CMK (cell line): ENCODE results near the gene KRT6C.
"Not testable (repeated sequence)": the region's sequence is repeated elsewhere in the genome, so short reads cannot be mapped to it uniquely, and the experiment has no call there.

ENCODE experiments used
- DNase-seq: peaks from one replicate; pipeline ENCODE4 v3.0.0-alpha.2; 2010; ENCODE audit warnings: low read depth

The KRT6C gene

GRCh38 chr12:52455821-52456220 is 17.8 kb downstream of the KRT6C start:
- DNase-seq: no peak

DNA sequence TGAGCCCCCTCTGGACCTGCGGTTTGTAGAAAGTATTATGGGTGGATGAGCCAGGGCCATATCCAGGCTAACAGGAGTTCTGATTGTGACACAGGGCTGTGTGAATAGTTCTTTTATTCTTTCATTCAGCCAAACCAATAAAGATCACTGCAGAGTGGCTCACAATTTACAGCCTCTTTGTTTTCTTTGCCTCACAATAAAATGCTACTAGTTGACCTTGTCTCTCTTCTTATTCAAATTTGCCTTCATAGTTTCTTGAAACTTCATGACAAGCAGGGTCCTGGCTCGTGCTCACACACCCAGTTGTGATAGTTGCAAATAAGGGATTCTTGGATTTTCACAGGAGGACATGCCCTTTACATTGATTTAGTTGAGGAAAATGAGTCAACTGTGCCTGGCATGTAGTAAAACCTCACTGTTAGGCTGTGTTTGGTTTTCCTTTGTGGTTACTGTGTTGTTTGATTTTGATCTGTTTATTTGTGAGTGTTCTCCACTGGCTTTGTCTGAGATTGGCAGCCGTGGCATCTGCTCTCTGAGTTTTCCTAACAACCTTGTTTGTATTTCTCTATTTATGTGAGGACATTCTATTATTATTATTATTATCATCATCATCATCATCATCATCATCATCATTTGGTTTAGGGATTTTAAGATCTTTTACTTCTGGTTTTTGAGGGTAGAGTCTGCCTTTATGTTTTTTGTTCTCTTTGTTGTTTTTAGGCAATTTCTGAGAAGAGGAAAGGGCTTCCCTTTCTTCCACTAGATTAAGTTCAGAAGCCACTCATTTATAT is 19.0 kb downstream of the KRT6C start:
- DNase-seq: no peak

- DNase-seq: no peak
These were observed 21.5 kb downstream of the KRT6C start, which contains the start of gene KRT6B for GRCh38 chr12:52452101-52452500. Gene KRT6B, minus strand, starts transcription at chr12:52452146. Its CDS starts 68 bp downstream, at chr12:52452078.

DNA sequence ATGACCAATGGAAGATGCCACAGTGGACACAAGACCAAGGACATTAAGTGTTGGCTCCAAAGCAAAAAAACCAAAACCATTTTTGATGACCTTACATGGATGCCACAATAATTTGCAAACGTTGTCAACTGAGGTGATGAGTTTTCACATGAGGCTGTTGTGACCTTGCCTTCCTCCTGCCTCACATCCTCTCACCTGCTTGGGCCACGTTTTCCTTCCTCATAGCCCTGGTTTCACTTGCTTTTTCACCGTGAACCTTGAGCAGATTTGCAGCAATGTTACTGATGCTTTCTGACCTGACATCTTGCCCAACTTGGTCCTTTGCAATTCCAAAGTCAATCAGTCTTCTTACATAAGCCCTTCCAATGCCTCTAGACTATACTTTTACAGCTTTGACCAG is 25.4 kb downstream of the KRT6C start:
- DNase-seq: no peak

DNA sequence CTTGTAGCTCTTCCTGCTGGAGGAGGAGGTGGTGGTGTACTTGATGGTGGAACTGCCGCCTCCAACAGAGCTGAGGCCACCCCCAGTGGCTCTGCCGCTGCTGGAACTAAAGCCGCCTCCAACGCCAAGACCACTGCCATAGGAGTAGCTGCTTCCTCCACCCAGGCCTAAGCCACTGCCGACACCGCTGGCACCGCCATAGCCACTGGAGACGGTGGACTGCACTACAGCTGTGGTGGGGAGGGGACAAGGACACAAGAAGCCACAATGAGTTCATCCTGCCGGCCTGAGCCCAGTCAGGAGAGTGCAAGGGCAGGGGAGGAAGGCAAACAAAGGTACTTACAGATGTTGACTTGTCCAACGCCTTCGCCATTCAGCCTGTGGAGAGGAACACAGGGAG is 26.4 kb downstream of the KRT6C start:
- DNase-seq: not testable (repeated sequence)

- peak; percentile 15 for DNase-seq
These were observed 27.1 kb downstream of the KRT6C start for GRCh38 chr12:52446367-52447045.

GRCh38 chr12:52445876-52446275 is 27.7 kb downstream of the KRT6C start:
- DNase-seq: no peak

- no peak for DNase-seq
These were observed 28.7 kb downstream of the KRT6C start for GRCh38 chr12:52444647-52445595.

DNA sequence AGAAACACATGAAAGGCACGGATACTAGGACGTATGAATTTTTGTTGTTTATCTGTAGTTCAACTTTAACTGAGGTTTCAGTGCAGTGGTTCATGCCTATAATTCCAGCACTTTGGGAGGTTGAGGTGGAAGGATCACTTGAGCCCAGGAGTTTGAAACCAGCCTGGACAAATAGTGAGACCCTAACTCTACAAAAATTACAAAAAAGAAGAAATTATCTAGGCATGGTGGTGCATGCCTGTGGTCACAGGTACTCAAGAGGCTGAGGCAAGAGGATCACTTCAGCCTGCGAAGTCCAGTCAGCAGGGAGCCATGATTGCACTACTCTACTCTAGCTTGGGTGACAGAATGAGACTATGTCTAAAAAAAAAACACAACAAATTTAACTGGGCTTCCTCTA is 29.6 kb downstream of the KRT6C start:
- DNase-seq: no peak

GRCh38 chr12:52442600-52443061 is 31.0 kb downstream of the KRT6C start:
- no peak for DNase-seq

GRCh38 chr12:52441320-52441911 is 32.2 kb downstream of the KRT6C start:
- no peak for DNase-seq

DNA sequence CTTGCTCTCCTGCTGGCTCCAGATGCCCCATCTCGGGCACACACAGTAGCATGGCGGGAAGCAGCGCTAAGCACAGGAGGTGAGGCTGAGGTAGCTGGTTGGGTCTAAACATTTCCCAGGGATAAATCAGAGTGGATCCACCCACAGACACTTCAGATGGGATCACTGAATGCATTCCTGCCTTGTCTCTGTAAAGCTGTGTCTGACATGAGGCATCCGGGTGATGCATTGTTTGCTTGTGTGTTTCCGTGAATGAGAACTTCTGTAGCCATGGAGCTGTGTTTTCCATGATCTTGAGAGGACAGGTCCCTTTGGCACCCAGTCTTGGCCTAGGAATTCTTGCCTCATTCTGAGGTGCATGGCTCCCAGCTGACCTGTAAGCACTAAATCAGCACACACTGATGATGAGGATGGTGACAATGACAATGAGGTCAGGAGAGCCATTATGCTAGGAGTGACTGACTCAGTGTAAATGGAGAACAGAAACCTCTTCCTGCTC is 32.7 kb downstream of the KRT6C start:
- no peak for DNase-seq

DNA sequence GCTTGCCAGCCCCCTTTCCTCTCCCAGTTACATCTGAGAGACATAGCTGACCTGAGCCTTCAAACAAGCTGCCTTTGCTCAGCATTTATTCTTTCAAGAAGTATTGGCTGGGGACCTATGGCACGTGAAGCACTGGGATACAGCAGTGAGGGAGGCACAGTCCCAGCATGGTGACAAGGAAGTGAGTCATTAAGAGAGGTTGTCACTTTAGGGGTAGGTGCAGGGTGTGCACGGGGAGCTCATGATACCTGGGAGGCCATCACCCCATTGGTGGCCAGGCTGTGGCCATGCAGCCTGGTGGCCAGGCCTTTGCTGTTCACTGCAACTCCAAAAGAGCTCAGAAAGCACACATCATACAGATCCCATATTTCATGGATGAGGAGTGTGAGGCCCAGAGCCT is 33.8 kb downstream of the KRT6C start:
- no peak for DNase-seq

- DNase-seq: no peak
These were observed 34.2 kb downstream of the KRT6C start for GRCh38 chr12:52439420-52439819.

DNA sequence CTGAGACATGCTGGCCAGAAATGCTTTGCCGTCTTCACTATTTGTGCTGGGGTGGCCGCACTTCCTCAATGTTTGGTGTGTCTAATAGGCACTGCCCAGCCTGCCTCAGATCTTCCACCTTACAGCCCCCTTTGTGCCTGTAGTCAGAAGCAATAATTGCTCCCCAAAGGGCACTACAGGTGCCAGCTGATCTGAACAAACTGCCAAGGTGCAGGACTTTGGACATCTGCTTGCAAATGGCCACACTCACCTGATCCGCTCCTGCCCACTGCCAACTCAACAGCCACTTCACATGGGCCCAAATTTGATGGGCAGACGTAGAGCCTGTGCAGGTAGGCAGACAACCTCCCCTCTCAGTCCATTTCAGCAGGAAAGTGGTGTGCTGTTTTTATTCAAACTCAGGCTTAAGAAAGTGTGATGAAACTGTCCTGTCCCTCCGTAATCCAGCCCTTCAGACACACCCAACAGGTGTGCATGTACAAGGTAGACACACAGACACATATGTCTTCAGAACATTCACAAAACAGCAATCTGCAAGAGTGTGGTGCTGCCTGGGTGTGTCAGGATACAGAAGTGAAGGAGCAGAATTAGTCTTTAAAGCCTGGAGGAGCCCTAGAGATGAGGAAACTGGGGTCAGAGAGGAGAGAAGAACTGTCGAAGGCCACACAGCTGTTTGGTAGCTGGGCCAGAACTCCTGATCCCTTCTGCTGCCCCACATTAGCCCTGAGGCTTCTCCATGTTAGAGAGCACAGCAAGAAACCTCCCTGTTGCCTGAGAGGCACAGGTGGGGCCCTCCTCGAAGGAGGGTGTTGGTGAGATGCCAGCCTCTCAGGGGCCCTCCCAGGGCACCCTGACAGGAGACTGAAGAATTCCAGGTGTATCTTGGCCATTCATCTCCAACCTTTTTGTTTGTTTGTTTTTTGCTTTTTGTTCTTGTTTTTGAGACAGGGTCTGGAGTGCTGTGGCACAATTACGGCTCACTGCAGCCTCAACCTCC is 35.0 kb downstream of the KRT6C start:
- no peak for DNase-seq

GRCh38 chr12:52437508-52437907 is 36.1 kb downstream of the KRT6C start:
- DNase-seq: no peak

GRCh38 chr12:52436828-52437474 is 36.7 kb downstream of the KRT6C start:
- no peak for DNase-seq

DNA sequence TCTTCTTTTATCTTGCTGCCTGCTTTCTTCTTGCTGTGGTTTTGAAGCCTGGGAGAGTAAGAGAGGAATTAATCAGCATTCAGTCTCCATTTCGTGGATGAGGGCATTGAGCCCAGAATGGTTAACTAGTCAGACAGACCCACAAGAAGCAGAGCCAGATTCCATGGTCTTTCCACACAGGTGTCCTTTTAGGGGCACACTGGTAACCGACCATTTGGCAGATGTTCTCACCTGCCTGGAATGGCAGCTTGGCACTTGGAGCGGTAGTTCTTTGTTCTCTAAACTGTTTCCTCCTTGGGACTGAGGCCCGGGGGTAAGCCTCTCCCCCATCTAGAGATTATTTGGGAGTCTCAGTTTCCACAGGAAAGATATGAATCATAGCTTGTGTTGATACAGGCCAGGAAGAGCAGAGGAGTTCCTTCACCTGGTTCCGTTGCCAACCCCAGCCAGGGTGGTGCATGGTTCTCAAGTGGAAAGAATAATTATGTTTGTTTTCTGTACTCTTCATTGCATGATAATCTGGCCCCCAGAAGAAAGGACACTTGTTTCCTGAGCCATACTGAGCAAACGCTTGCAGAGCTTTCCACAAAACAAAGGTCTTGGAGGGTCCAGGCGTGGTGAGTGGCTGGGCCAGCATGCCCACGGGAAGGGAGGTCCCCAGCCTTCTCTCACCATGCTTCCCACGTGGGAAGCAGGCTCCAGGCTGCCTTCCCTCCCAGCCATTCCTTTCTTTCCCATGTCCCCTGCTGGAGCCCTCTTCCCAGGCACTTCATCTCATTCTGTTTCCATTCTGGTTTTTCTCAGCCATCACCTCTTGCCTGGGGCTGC is 37.4 kb downstream of the KRT6C start:
- no peak for DNase-seq

- no peak for DNase-seq
These were observed 38.0 kb downstream of the KRT6C start for GRCh38 chr12:52435659-52435999.
